KOPT-K1 (cell line): ENCODE results near the gene GARNL3.

Source experiments
- H3K27ac ChIP-seq: fragments of 200-600 bp; sonication (generic); 2 replicates; pipeline ENCODE4 v1.5.1; 2016; ENCODE audit warnings: antibody characterized with exemption, mild to moderate bottlenecking, low read depth, low read length; ENCODE audit not compliant: poor library complexity, severe bottlenecking
- H3K36me3 ChIP-seq: fragments of 200-600 bp; sonication (generic); 2 replicates; pipeline ENCODE4 v1.5.1; 2017; ENCODE audit warnings: antibody characterized with exemption, mild to moderate bottlenecking, low read length, moderate library complexity; ENCODE audit not compliant: insufficient read depth
- H3K9me3 ChIP-seq: fragments of 200-600 bp; sonication (generic); 2 replicates; pipeline ENCODE4 v1.5.1; 2017; ENCODE audit warnings: antibody characterized with exemption, low read length, mild to moderate bottlenecking; ENCODE audit not compliant: insufficient read depth, poor library complexity, severe bottlenecking

GARNL3 gene

DNA sequence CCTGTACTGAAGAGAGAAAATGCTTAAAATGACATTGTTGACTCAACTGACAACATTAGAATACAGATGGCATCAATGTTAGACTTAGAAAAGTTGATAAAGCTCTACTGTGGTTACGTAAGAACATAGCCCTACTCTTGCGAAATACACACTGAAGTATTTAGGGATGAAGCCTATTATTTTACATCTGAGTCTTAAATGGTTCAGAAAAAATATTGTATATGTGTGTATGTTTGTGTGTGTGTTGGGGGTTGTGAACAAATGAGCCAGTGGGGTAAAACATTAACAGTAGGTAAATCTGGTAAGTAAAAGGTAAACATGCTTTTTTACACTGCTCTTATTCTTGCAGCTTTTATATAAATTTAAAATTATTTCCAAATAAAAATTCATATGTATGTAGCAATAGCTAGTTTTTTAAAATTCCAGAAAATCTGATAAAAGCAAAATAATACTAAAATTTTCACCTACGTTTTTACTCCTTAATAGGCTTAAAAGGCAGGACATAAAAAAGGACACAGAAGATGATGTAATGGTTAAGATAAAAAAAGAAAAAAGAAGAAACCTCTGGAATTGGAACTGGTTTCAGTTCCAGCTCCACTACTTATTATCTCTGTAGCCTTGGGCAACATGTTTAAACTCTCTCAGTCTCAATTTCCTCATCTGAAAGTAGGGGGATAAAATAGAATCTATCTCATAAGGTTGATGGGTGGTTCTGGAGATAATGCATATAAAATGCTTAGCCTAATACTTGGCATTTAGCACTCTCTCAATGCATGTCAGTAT lies 44.3 kb downstream of the GARNL3 start:
- H3K27ac ChIP-seq = no peak overlapping the region
- no peaks in the 10 kb centered on the region for H3K9me3 ChIP-seq
- H3K36me3 ChIP-seq = no peaks in the 10 kb centered on the region

DNA sequence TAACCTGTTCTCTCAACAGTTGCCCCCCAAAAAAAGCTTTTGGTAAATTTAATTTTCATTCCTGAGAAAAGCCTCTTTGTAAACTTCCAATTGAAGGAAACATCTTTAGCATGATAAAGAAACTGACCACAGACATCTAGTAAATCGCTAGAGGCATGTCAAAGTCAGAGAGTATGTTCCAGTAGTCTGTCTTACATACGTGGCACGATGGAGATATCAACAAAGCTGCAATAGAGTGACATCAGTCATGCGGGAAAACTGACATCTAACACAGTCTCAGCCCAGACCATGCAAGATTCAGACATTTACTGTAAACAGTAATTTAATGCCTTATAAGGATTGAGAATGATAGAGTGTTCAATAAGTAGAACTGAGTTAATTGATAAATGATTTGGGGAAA lies 45.1 kb downstream of the GARNL3 start:
- H3K36me3 ChIP-seq = no peaks in the 10 kb centered on the region
- no peaks in the 10 kb centered on the region for H3K9me3 ChIP-seq
- no peak overlapping the region for H3K27ac ChIP-seq

DNA sequence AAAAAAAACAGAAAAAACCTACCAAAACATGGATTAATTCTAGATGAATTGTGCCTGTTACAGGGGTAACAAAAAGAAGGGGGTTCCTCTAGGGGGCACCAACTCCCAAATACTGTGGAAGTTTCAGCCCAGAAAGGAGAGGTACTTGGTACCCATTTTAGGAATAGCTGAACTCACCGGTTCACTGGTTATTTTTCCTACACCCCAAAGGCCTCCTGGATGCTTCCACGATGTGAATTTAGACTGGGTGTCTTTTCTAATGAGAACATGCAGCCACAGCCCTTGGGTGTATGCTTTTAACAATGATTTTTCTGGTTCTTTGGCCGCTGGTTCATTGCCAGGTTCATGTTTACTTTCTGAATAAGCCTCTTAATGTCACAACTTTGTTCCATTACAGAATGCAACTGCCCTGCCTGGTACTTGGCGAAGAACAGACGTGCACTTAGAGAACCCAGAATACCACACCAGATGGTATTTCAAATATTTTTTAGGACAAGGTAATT lies 46.7 kb downstream of the GARNL3 start:
- Histone ChIP-seq H3K36me3 (no peaks in the 10 kb centered on the region), H3K27ac (no peak overlapping the region), H3K9me3 (no peaks in the 10 kb centered on the region)

DNA sequence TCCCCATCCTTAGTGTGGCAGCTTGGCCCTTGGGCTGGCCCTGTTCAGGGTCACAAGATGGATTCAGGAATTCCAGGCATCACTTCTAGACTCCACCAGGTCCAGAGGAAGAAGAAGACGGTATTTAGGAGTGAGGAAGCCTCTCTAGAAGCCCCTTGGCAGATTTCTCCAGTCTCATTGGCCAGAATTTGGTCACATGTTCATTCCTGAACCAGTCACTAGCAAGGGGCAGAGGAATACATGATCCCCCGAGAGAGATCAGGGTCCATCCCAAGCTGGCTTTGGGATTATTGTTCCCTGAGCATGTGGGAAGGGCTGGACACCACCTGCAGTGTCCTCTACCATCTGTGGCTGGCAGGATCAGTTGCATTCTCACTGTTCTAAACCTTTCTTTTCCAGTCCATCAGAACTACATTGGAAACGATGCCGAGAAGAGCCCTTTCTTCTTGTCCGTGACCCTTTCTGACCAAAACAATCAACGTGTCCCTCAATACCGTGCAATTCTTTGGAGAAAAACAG lies 48.5 kb downstream of the GARNL3 start:
- Histone ChIP-seq H3K9me3 (no peaks in the 10 kb centered on the region), H3K27ac (no peak overlapping the region), H3K36me3 (no peaks in the 10 kb centered on the region)

DNA sequence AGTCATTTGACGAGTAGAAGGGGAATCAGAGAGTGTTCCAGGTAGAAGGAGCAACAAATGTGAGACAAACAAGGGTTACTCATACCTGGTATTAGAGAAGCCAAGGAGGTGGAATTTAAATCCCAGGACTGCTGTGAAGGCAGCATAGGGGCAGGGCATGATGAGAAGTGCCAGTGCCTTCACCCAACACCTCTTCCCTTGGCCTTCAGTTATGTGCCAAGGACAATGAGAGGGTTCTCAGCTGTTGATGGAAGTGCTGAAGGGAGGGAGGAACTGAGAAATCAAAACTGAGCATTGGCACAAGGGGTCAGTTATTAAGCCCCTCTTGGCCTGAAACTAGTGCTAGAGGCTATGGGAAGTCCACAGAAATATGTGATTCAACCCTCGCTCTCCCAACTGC lies 50.3 kb downstream of the GARNL3 start:
- Histone ChIP-seq H3K27ac (no peak overlapping the region), H3K9me3 (no peaks in the 10 kb centered on the region), H3K36me3 (no peaks in the 10 kb centered on the region)

DNA sequence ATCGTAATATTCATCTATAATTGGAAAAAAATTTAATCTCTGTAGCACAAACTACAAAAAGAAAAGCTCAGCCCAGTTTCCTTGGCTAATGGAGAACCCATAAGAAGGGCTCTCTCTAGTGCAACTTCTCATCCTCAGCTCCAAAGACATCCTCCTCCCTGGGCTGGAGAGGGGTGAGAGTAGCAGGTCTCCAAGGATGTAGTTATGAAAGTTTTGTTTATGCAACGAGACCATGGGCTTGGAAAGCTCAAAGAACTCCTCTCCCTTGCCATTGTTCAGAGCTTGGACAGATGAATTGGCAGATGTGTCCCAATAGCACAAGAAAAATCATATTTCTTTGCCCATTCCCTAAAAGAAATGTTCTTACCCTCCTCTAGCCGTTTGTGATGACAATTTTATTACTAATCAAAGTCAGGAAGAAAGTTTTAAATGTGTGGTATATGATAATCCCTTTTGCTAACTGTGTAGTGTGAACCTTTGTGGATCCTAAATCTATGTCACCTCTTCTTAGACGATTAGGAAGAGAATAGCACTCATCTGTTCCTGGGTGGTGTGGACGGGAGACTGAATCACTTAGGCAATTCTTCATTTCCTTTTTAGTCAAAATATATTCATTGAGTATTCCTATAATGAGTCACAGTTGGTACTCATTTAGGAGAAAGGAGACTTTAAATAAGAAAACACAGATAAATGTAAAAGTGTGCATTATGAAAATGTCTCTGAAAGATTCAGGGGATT lies 52.2 kb downstream of the GARNL3 start:
- Histone ChIP-seq H3K36me3 (no peaks in the 10 kb centered on the region), H3K9me3 (no peaks in the 10 kb centered on the region), H3K27ac (no peak overlapping the region)

DNA sequence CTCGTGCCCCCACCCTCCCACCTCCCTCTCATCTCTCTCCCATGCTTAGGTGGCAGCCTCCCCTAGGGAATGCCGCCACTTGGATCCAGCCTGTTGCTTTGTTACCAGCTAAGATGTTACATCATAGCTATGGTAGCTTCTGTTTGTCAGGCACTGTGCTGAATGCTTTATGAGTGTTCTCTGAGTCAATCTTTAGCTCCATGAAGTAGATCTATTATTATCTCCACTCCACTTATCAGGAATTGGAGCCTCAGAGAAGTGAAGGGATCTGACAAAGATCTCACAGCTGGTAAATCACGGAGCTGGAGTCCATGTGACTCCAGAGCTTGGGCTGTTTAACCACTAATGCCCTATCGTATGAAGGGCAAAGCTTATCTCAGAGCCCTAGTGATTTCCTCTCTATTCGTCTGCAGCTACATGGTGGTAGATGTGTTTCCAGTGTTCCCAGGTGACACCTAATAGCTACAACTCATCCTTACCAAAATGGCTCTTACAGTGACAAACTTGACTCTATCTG lies 54.1 kb downstream of the GARNL3 start:
- Histone ChIP-seq H3K27ac (no peak overlapping the region), H3K36me3 (no peaks in the 10 kb centered on the region), H3K9me3 (no peaks in the 10 kb centered on the region)

DNA sequence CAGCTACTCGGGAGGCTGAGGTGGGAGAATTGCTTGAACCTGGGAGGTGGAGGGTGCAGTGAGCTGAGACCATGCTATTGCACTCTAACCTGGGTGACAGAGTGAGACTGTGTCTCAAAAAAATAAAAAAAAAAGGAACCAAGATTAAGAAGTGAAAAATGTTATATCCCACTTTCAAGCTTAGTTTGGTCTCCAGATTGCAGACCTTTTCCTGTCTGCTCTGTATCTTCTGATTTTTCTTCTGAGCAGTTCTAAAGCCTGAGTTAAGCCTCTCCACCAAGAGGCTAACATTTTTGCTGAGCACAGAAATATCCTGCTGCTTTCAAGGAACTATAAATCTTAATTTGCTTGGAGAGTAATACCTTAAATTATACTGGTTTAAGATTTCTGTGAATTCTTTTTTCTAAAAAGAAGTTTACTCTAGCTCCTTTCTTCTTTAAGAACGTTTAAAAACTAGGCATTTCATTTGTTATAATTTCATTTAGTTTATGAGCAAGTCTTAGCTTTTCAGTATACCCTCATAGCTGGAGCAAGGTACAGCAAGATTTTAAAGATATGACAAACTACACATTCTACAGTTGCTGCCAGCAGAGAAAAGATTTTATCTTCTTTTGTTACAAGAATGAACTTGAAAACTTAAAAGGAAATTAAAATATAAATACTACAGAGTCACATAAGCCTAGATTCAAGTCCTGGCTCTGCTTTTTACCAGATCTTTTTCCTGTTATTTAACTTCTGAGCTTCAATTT lies 55.0 kb downstream of the GARNL3 start:
- Histone ChIP-seq H3K27ac (no peak overlapping the region), H3K9me3 (no peaks in the 10 kb centered on the region), H3K36me3 (no peaks in the 10 kb centered on the region)

DNA sequence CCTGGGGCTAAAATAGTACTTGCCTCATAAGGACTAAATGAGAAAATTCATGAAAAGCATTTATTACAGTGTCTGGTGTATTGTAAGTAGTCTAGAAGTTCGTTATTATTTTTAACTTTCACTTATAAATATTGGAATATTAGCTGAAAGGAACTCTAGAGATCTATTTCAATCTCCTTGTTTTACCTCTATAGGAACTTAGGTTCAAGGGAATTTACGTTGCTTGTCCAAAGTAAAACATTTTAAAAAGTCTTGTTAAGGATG lies 55.5 kb downstream of the GARNL3 start:
- H3K36me3 ChIP-seq = no peaks in the 10 kb centered on the region
- H3K9me3 ChIP-seq = no peaks in the 10 kb centered on the region
- H3K27ac ChIP-seq = no peak overlapping the region

DNA sequence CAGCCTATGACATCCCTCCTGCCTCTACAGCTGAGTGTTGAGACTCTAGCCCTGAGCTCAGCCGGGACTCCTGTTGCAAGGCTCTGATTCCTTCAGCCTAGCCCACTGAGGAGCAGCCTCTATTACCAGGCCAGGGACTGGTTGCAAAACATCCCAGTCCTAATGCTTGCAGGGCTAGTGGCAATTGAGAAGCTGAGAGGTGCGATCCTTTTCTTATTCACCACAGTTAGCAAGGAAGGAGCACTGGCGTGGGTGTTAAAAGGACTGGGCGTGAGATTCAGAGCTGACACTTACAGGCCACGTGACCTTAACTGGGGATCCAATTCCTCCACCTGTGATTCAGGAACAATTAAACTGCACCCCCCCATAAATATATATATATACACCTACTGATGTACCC lies 58.8 kb downstream of the GARNL3 start:
- H3K36me3 ChIP-seq = no peaks in the 10 kb centered on the region
- H3K27ac ChIP-seq = no peak overlapping the region
- no peaks in the 10 kb centered on the region for H3K9me3 ChIP-seq

DNA sequence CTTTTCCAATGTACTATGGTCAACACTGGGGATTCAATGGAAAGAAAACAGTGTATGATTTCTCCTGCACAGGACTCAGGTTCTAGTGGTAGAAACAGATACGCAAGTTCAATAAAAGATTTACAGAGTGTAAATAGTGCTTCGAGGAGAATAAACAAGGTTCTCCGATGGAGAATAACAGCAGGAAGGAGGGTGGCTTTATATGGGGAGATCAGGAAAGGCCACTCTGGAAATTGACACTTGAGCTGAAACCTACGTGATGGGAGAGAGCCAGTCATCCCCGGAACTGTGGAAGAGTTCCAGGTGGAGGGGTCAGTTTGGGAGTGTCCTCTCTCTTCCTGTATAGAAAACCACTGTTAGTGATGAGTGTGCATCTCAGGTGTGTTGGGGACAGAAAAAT lies 65.9 kb downstream of the GARNL3 start:
- no peak overlapping the region for H3K27ac ChIP-seq
- no peaks in the 10 kb centered on the region for H3K9me3 ChIP-seq
- no peaks in the 10 kb centered on the region for H3K36me3 ChIP-seq

DNA sequence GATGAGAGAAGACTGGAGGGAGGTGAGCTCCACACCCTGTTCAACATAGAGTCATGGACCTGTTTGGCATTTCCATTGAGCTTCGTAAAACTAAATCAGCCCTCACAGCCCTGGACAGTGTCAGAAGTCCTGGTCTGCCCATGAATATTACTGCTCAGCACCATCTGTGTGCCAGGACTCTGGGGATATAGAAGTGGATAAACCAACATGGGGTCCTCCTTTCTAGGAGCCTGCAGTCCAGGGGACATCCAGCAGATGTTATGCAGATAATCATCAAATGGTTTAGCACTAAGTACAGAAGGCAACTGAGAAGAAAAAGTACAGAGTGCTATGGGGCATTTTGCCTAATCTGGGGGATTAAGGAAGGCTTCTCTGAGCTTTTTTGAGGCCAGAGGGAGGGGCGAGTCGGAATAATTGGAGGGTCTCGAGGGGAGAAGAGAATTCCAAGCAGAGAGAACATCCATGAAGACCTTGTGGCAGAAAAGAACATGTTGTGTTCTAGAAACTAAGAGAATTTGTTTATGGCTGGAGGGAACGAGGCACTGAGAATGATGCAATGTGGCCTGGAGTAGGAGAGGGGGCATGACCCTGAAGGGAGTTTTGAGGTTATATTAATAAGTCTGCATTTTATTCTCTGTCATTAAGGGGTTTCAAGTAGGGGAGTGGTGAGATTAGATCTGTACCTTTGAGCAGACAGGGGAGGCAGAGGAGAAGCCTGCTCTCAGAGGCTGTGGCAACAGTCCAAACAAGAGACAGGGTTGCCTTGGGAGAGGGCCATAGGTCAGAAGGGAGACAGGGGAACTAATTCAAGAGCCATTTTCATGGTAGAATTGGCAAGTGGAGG lies 68.9 kb downstream of the GARNL3 start:
- Histone ChIP-seq H3K27ac (no peak overlapping the region), H3K9me3 (no peaks in the 10 kb centered on the region), H3K36me3 (no peaks in the 10 kb centered on the region)

DNA sequence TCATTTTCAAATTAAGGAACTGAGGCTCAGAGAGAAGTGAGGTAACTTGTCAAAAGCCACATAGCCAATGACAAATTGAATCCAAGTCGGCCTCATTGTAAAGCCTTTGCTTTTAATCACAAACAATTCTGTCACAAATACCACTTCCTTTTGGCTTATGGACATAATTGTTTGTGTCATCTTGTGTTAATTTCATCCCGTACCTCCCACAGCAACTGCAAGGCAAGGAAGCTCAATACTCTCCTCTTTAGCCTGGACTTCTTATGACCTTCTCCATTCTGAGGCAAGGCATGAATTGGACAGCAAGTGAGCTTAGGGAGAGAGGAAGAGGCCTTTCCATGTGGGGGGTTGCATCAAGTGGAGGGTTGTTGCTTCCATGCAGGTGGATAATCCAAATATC lies 70.2 kb downstream of the GARNL3 start:
- Histone ChIP-seq H3K36me3 (no peaks in the 10 kb centered on the region), H3K27ac (no peak overlapping the region), H3K9me3 (no peaks in the 10 kb centered on the region)

DNA sequence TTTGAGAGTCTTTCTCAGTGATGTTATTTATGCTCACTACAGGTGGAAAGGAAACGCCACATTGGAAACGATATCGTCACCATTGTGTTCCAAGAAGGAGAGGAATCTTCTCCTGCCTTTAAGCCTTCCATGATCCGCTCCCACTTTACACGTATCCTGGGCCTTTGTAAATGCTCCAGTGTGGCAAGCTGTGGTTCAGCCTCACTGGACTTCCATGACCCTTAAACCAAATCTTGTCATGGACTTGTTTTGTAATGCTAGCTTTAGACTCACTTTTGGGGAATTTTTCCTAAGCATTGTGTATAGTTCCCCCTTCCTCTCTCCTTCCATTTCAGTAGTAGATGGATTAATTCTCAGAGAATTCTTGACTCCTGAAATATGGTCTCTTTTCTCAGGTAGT lies 71.5 kb downstream of the GARNL3 start:
- Histone ChIP-seq H3K36me3 (no peaks in the 10 kb centered on the region), H3K9me3 (no peaks in the 10 kb centered on the region), H3K27ac (no peak overlapping the region)
